GDM1 (cell line): ENCODE measurements around the gene LKAAEAR1.

ENCODE experiments used
- DNase-seq: peaks from one replicate; lab custom pipeline; 2025; lab: John Stamatoyannopoulos, UW

The LKAAEAR1 gene

GRCh38 chr20:64110411-64111068 lies 26.3 kb upstream of the LKAAEAR1 start:
- no peak for DNase-seq

GRCh38 chr20:64109831-64110391 lies 25.7 kb upstream of the LKAAEAR1 start:
- DNase-seq, result no peak

- DNase-seq, result no peak
Measured at GRCh38 chr20:64108731-64109681, 24.8 kb upstream of the LKAAEAR1 start.

- DNase-seq, result peak; percentile 66
Measured at GRCh38 chr20:64107736-64108457, 23.7 kb upstream of the LKAAEAR1 start.

- no peak for DNase-seq
Measured at GRCh38 chr20:64106981-64107735, 23.0 kb upstream of the LKAAEAR1 start, which contains the start of gene NPBWR2. NPBWR2 (minus strand) TSS chr20:64107565; CDS start chr20:64106831, 734 bp downstream.

- no peak for DNase-seq
Measured at GRCh38 chr20:64106435-64106961, 22.3 kb upstream of the LKAAEAR1 start.

GRCh38 chr20:64105846-64106434 lies 21.7 kb upstream of the LKAAEAR1 start:
- no peak for DNase-seq

- DNase-seq, result no peak
Measured at GRCh38 chr20:64104667-64105451, 20.7 kb upstream of the LKAAEAR1 start.

GRCh38 chr20:64103871-64104666 lies 19.9 kb upstream of the LKAAEAR1 start:
- DNase-seq, result no peak

GRCh38 chr20:64102647-64103354 lies 18.6 kb upstream of the LKAAEAR1 start:
- DNase-seq, result no peak

- peak; percentile 40 for DNase-seq
Measured at GRCh38 chr20:64101731-64102621, 17.8 kb upstream of the LKAAEAR1 start.

GRCh38 chr20:64100946-64101688 lies 16.9 kb upstream of the LKAAEAR1 start:
- no peak for DNase-seq

GRCh38 chr20:64100566-64100888 lies 16.3 kb upstream of the LKAAEAR1 start:
- DNase-seq, result no peak

- no peak for DNase-seq
Measured at GRCh38 chr20:64099880-64100565, 15.8 kb upstream of the LKAAEAR1 start.

- DNase-seq, result no peak
Measured at GRCh38 chr20:64099086-64099786, 15.0 kb upstream of the LKAAEAR1 start.
